DMS53 treated with DMSO at 0.1 percent for 48 hours (cell line): Measurements from ENCODE around the gene MAD1L1.

ENCODE experiments used
- DNase-seq: peaks from one replicate; lab custom pipeline; 2025; ENCODE audit not compliant: unreplicated experiment; lab: John Stamatoyannopoulos, UW

MAD1L1 gene

GRCh38 chr7:1920881-1921280 is 311.9 kb downstream of the MAD1L1 start:
- no peak for DNase-seq

GRCh38 chr7:1920266-1920681 is 312.5 kb downstream of the MAD1L1 start:
- no peak for DNase-seq

- no peak for DNase-seq
These were observed 313.0 kb downstream of the MAD1L1 start for GRCh38 chr7:1919539-1920265.

- no peak for DNase-seq
These were observed 313.7 kb downstream of the MAD1L1 start for GRCh38 chr7:1918881-1919525.

GRCh38 chr7:1918063-1918645 is 314.6 kb downstream of the MAD1L1 start:
- DNase-seq = no peak

GRCh38 chr7:1917221-1918062 is 315.3 kb downstream of the MAD1L1 start:
- DNase-seq = no peak

GRCh38 chr7:1916601-1916970 is 316.2 kb downstream of the MAD1L1 start:
- DNase-seq = no peak

- no peak for DNase-seq
These were observed 316.7 kb downstream of the MAD1L1 start for GRCh38 chr7:1915956-1916600.

GRCh38 chr7:1915326-1915725 is 317.4 kb downstream of the MAD1L1 start:
- no peak for DNase-seq

- no peak for DNase-seq
These were observed 318.0 kb downstream of the MAD1L1 start for GRCh38 chr7:1914743-1915142.

GRCh38 chr7:1914321-1914720 is 318.4 kb downstream of the MAD1L1 start:
- no peak for DNase-seq

- no peak for DNase-seq
These were observed 319.1 kb downstream of the MAD1L1 start for GRCh38 chr7:1913466-1914282.

- no peak for DNase-seq
These were observed 319.9 kb downstream of the MAD1L1 start for GRCh38 chr7:1912593-1913465.

- DNase-seq = no peak
These were observed 321.2 kb downstream of the MAD1L1 start for GRCh38 chr7:1911571-1911970.

- no peak for DNase-seq
These were observed 321.9 kb downstream of the MAD1L1 start for GRCh38 chr7:1910827-1911226.

GRCh38 chr7:1910081-1910685 is 322.6 kb downstream of the MAD1L1 start:
- no peak for DNase-seq

- DNase-seq = no peak
These were observed 323.3 kb downstream of the MAD1L1 start for GRCh38 chr7:1909476-1909875.

GRCh38 chr7:1908823-1909420 is 323.8 kb downstream of the MAD1L1 start:
- DNase-seq = no peak
